ENCODE data around the gene FRMD3.
A peak's percentile ranks its signal among the peaks of the same experiment; 100 is the strongest.

The FRMD3 gene

GRCh38 chr9:83219154-83219923 is 318.9 kb downstream of the FRMD3 start:
- DNase-seq = peak; percentile 64

- DNase-seq = no peak
Observed at GRCh38 chr9:83218411-83219090, 319.6 kb downstream of the FRMD3 start.

- no peak for DNase-seq
Observed at GRCh38 chr9:83209188-83209731, 328.9 kb downstream of the FRMD3 start.

GRCh38 chr9:83208065-83208850 is 329.9 kb downstream of the FRMD3 start:
- DNase-seq = peak; percentile 28

- no peak for DNase-seq
Observed at GRCh38 chr9:83204047-83204446, 334.2 kb downstream of the FRMD3 start.

- no peak for DNase-seq
Observed at GRCh38 chr9:83200531-83200930, 337.7 kb downstream of the FRMD3 start.

GRCh38 chr9:83199832-83200231 is 338.4 kb downstream of the FRMD3 start:
- no peak for DNase-seq

GRCh38 chr9:83199240-83199639 is 339.0 kb downstream of the FRMD3 start:
- peak; percentile 50 for DNase-seq

- DNase-seq = no peak
Observed at GRCh38 chr9:83198371-83198770, 339.8 kb downstream of the FRMD3 start.

GRCh38 chr9:83197591-83197990 is 340.6 kb downstream of the FRMD3 start:
- no peak for DNase-seq

GRCh38 chr9:83196946-83197345 is 341.3 kb downstream of the FRMD3 start:
- no peak for DNase-seq

Data from fibroblast of skin of back (primary cell).